Stimulated activated CD8-positive, alpha-beta memory T cell treated with anti-CD3 and anti-CD28 coated beads, Interleukin-4, amount 100 ng/mL, for 48 hours (primary cell): ENCODE data around the gene LRRC18.

Source experiments
- DNase-seq: peaks from one replicate; pipeline ENCODE4 v3.0.0-alpha.2; 2020

LRRC18 gene

DNA sequence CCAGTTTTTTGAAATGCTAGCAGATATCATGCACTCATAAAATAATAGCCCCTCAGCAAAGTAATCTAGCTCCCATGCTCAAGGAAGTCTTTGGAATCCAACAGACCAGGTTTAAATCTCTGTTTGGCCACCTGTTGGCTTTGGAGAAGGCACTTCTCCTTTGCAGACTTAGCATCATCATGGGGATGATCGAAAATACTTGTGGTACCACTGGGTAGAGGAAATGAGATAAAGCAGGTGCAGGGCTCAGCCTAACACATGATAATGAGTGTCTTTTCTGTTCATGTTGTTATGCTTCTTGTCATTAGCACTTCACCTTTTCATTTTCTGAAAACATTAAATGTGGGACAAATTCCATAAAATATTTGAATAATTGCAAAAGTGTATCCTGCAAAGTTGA is 67.4 kb downstream of the LRRC18 start:
- DNase-seq, result no peak
